ENCODE data around the gene KCNH1. TPM values are rescaled to one million over a fixed set of nuclear protein-coding genes. Genes with fewer than 3 reads are reported as not detected.
A peak's percentile ranks its signal among the peaks of the same experiment; 100 is the strongest.

Gene KCNH1
- total RNA-seq, 2 experiments from 2014 or later, result not detected

DNA sequence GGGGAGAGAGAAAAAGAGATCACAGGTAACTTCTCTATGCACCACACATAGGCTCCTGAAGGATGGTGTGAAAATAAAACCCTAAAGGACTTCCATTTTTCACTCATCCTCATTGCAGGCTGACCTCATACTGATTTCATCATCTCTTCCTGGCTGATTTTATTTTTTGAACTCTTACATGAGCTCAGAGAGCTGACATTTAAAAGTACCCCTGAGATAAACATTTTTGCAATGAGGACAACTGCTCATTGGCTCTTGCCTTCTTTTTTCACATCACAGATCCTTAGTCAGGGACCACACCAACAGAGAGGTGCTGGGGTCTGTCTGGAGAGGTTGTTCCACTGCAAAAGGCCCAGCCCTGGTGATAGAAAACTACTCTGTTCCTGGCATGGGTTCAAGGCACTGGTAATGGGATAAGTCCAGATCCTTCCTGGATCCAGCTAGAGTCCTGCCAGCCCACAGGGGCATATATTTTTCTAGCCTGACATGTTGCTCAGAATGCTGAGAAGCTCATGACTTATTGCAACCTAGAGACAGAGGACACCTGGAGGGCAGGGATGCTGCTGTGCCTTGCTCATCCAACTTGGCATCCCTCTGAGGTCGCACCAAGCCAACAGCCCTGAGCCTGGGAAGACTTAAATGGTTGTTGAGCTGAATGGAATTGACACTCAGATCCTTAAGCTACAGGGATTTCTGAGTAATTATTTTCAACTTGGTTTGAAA is 445.3 kb downstream of the KCNH1 start:
- Mint-ChIP-seq H3K36me3 (ENCODE audit: low read depth) (no peaks in the 10 kb centered on the region), H3K27me3 (no peaks in the 10 kb centered on the region), H3K4me3 (no peak overlapping the region), H3K4me1 (ENCODE audit: low read depth) (peaks cover 26% of the 10 kb centered on the region), H3K27ac (no peak overlapping the region), H3K9me3 (no peaks in the 10 kb centered on the region)
- CTCF ChIA-PET, result no interaction called here
- no peak for TF ChIP-seq CTCF (IDR thresholded peaks at IDR 0.05)
- intact Hi-C loops (cut with micrococcal nuclease), result no loop called here
- ATAC-seq (peak; percentile 60), DNase-seq (no peak)
- POLR2A ChIA-PET, result no interaction called here

GRCh38 chr1:210687582-210688279 is 446.2 kb downstream of the KCNH1 start:
- no peak overlapping the region for H3K4me3 Mint-ChIP-seq
- H3K36me3 Mint-ChIP-seq (ENCODE audit: low read depth), result no peaks in the 10 kb centered on the region
- peaks cover 19% of the 10 kb centered on the region for H3K4me1 Mint-ChIP-seq (ENCODE audit: low read depth)
- H3K9me3 Mint-ChIP-seq, result no peaks in the 10 kb centered on the region
- H3K27me3 Mint-ChIP-seq, result no peaks in the 10 kb centered on the region
- ATAC-seq (peak; percentile 15), DNase-seq (no peak)
- no peak overlapping the region for H3K27ac Mint-ChIP-seq
- intact Hi-C loops (cut with micrococcal nuclease), result no loop called here
- no peak for TF ChIP-seq CTCF (IDR thresholded peaks at IDR 0.05)
- ChIA-PET CTCF (no interaction called here), POLR2A (no interaction called here)

DNA sequence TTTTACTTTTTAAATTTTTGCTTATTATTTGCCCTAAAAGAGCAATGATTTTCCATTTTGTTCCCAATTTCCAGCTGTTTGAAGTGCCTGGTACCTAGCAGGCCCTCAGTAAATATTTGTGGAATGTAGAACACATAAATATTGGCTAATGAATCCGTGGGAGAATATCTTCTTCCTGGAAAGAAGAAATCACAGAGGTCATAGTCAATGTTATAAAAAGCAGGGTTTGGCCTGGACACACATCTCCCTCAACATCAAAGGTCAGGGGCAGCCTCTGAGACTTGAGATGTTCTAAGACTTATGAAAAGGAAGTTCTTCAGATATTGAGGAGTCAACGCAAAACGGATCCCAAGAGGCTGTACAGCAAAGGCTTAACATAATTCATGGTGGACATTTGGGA is 447.1 kb downstream of the KCNH1 start:
- Mint-ChIP-seq H3K4me1 (ENCODE audit: low read depth) (peaks cover 14% of the 10 kb centered on the region), H3K27ac (no peak overlapping the region), H3K27me3 (no peaks in the 10 kb centered on the region), H3K4me3 (no peak overlapping the region), H3K9me3 (no peaks in the 10 kb centered on the region), H3K36me3 (ENCODE audit: low read depth) (no peaks in the 10 kb centered on the region)
- no peak for ATAC-seq
- intact Hi-C loops (cut with micrococcal nuclease), result no loop called here
- ChIA-PET CTCF (no interaction called here), POLR2A (no interaction called here)
- no peak for TF ChIP-seq CTCF (IDR thresholded peaks at IDR 0.05)
- DNase-seq, result no peak

DNA sequence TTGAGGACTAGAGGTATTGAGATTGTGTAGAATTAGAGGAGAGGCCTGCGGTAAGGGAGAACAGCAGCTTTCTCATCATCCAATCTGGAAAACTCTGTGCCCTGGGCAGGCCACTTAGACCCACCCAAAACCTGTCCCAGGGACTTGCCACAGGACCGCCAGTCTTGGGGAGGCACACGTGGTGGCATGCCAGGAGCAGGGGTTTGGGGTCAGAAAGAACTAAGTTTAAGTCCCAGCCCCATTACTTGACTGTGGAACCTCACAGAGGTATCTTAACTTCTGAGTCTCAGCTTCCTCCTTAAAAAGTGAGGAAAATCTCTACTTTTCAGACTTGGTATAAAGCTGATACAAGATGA is 448.7 kb downstream of the KCNH1 start:
- POLR2A ChIA-PET, result interaction anchor here (1.0 kb wide), 1 partner anchor 12 kb away, joined by 3 read pairs; no protein-coding TSS in a partner anchor
- CTCF ChIA-PET, result interaction anchor here (1.0 kb wide), 1 partner anchor 30 kb away, joined by 3 read pairs; no protein-coding TSS in a partner anchor
- H3K9me3 Mint-ChIP-seq, result no peaks in the 10 kb centered on the region

More for the DNA sequence above, 448.7 kb downstream of the KCNH1 start:
- Mint-ChIP-seq H3K27me3 (no peaks in the 10 kb centered on the region), H3K4me1 (ENCODE audit: low read depth) (peaks cover 14% of the 10 kb centered on the region), H3K27ac (no peak overlapping the region), H3K36me3 (ENCODE audit: low read depth) (no peaks in the 10 kb centered on the region), H3K4me3 (no peak overlapping the region)
- DNase-seq (no peak), ATAC-seq (no peak)
- no peak for TF ChIP-seq CTCF (IDR thresholded peaks at IDR 0.05)
- intact Hi-C loops (cut with micrococcal nuclease), result no loop called here

Measured in activated CD8-positive, alpha-beta T cell treated with anti-CD3 and anti-CD28 coated beads for 36 hours (primary cell).